HCT116 (cell line): ENCODE measurements around the gene EXOSC9. TPM values are rescaled to one million over a fixed set of nuclear protein-coding genes. Genes with fewer than 3 reads are reported as not detected.
A peak's percentile ranks its signal among the peaks of the same experiment; 100 is the strongest.

Source experiments
- ATAC-seq: fragments of 200-7000 bp; cut with Tn5 transposase; 2 replicates; pipeline ENCODE4 v1.9.1; 2020; ENCODE audit warnings: mild to moderate bottlenecking, moderate library complexity
- BruUV-seq: library from RNA; stranded (reverse); fragments of 400-500 nt; replicated peaks from 2 replicates; lab custom pipeline; 2021; lab: Mats Ljungman, UMichigan
- CTCF ChIA-PET: fragments of 300-600 bp; sonication (Branson Sonifier 250); formaldehyde crosslinking; loops from one replicate; lab custom pipeline; 2021; ENCODE audit warnings: antibody characterized with exemption; lab: Charles Lee
- POLR2A ChIA-PET: fragments of 300-600, 350-600 bp; sonication (Branson Sonifier 250); formaldehyde crosslinking; loops from one replicate; lab custom pipeline; 2021; ENCODE audit warnings: antibody characterized with exemption; lab: Charles Lee
- RAD21 ChIA-PET, 2 experiments: fragments of 300-600 bp; sonication (Branson Sonifier 250); formaldehyde crosslinking; loops; one replicate each; lab custom pipeline; 2023; ENCODE audit warnings: low total read pairs in 2 of 2; ENCODE audit not compliant: uncharacterized antibody in 2 of 2, unreplicated experiment in 2 of 2, low non-redundant PET in 1 of 2; lab: Charles Lee
- DNase-seq: peaks from one replicate; pipeline ENCODE4 v3.0.0-alpha.2; 2010; ENCODE audit warnings: low read depth, low spot score
- H2AFZ ChIP-seq: fragments of 200-600 bp; shearing (Covaris generic), sonication (generic); 2 replicates; pipeline ENCODE4 v1.6.1; 2017; ENCODE audit warnings: low read depth, mixed run types, mixed read lengths, antibody characterized with exemption, low read length; ENCODE audit not compliant: poor library complexity, severe bottlenecking
- H3K27ac ChIP-seq: 2 replicates; pipeline ENCODE4 v1.5.1; 2012; ENCODE audit warnings: low read depth, low read length
- H3K27me3 ChIP-seq: fragments of 200-600 bp; sonication (generic); 2 replicates; pipeline ENCODE4 v1.6.1; 2016; ENCODE audit warnings: mixed run types, low read length, mixed read lengths; ENCODE audit not compliant: insufficient read depth
- H3K36me3 ChIP-seq, 2 experiments: fragments of 200-500 bp in 1 of 2; fragments of 200-600 bp in 1 of 2; sonication (Bioruptor generic) in 1 of 2; sonication (generic) in 1 of 2; 2 replicates each; pipeline versions ENCODE4 v1.5.1 to v1.6.1; 2014 to 2016; ENCODE audit warnings: low read length in 2 of 2, inconsistent platforms in 1 of 2, mixed read lengths in 1 of 2, mixed run types in 1 of 2; ENCODE audit not compliant: insufficient read depth in 2 of 2, control insufficient read depth in 1 of 2
- H3K4me1 ChIP-seq, 2 experiments: fragments of 200-600 bp in 1 of 2; sonication (generic) in 1 of 2; 2 replicates each; pipeline versions ENCODE4 v1.5.1 to v1.6.1; 2012 to 2017; ENCODE audit warnings: low read length in 2 of 2, inconsistent platforms in 1 of 2, mild to moderate bottlenecking in 1 of 2, mixed read lengths in 1 of 2, mixed run types in 1 of 2, moderate library complexity in 1 of 2; ENCODE audit not compliant: insufficient read depth in 2 of 2, control insufficient read depth in 1 of 2
- H3K4me2 ChIP-seq: fragments of 200-600 bp; sonication (generic); 2 replicates; pipeline ENCODE4 v1.6.1; 2017; ENCODE audit warnings: mixed run types, low read length, mixed read lengths
- H3K4me3 ChIP-seq, 2 experiments: fragments of 200-600 bp in 1 of 2; sonication (generic) in 1 of 2; replicated peaks in 1 of 2; 2 replicates each; pipeline ENCODE4 v1.5.1; 2011 to 2016; ENCODE audit warnings: low read length in 2 of 2, control low read depth in 1 of 2, low read depth in 1 of 2, mild to moderate bottlenecking in 1 of 2, mixed read lengths in 1 of 2, mixed run types in 1 of 2
- H3K79me2 ChIP-seq: fragments of 200-600 bp; sonication (generic); 2 replicates; pipeline ENCODE4 v1.6.1; 2017; ENCODE audit warnings: mild to moderate bottlenecking, mixed run types, low read length, moderate library complexity, mixed read lengths; ENCODE audit not compliant: insufficient read depth
- H3K9ac ChIP-seq: fragments of 200-600 bp; sonication (generic); 2 replicates; pipeline ENCODE4 v1.6.1; 2016; ENCODE audit warnings: low read length, mixed read lengths
- H3K9me2 ChIP-seq: fragments of 200-600 bp; sonication (generic), shearing (Covaris generic); 2 replicates; pipeline ENCODE4 v1.6.1; 2017; ENCODE audit warnings: mixed run types, mild to moderate bottlenecking, moderate library complexity; ENCODE audit not compliant: insufficient read depth
- H3K9me3 ChIP-seq, 2 experiments: fragments of 200-500 bp in 1 of 2; fragments of 200-600 bp in 1 of 2; sonication (Bioruptor generic) in 1 of 2; sonication (generic) in 1 of 2; 2 replicates each; pipeline ENCODE4 v1.6.1; 2014 to 2017; ENCODE audit warnings: low read length in 2 of 2, mixed read lengths in 2 of 2, inconsistent platforms in 1 of 2, low read depth in 1 of 2, mild to moderate bottlenecking in 1 of 2, mixed run types in 1 of 2, moderate library complexity in 1 of 2; ENCODE audit not compliant: control insufficient read depth in 1 of 2, insufficient read depth in 1 of 2
- H4K20me1 ChIP-seq: fragments of 200-600 bp; sonication (generic), shearing (Covaris generic); 2 replicates; pipeline ENCODE4 v1.6.1; 2017; ENCODE audit warnings: mixed run types, mild to moderate bottlenecking, moderate library complexity; ENCODE audit not compliant: insufficient read depth
- ATF3 ChIP-seq: IDR thresholded peaks from 2 replicates; pipeline ENCODE4 v1.6.1; 2012
- EGR1 ChIP-seq: IDR thresholded peaks from 2 replicates; pipeline ENCODE4 v1.6.1; 2012; ENCODE audit warnings: low read depth
- ELF1 ChIP-seq: IDR thresholded peaks from 2 replicates; pipeline ENCODE4 v1.6.1; 2012; ENCODE audit warnings: low read depth, borderline replicate concordance
- FOSL1 ChIP-seq: IDR thresholded peaks from 2 replicates; pipeline ENCODE4 v1.6.1; 2012; ENCODE audit warnings: low read depth
- JUND ChIP-seq: IDR thresholded peaks from 2 replicates; pipeline ENCODE4 v1.6.1; 2012
- REST ChIP-seq: IDR thresholded peaks from 2 replicates; pipeline ENCODE4 v1.6.1; 2012; ENCODE audit warnings: low read depth
- SIN3A ChIP-seq: IDR thresholded peaks from 2 replicates; pipeline ENCODE4 v1.6.1; 2012; ENCODE audit warnings: low read depth
- SRF ChIP-seq: IDR thresholded peaks from 2 replicates; pipeline ENCODE4 v1.6.1; 2012; ENCODE audit warnings: low read depth
- ZFX ChIP-seq: fragments of 450-650 bp; IDR thresholded peaks from 2 replicates; pipeline ENCODE4 v1.6.1; 2017
- ZNF274 ChIP-seq: fragments of 200-500 bp; sonication (Bioruptor generic); IDR thresholded peaks from 2 replicates; pipeline ENCODE4 v1.6.1; 2014; ENCODE audit warnings: mild to moderate bottlenecking, low read depth, low read length, inconsistent platforms
- intact Hi-C: fragments of 100-400 bp; cut with micrococcal nuclease; formaldehyde crosslinking; loops from 2 replicates; pipeline ENCODE4 v1.10.0; 2022
- total RNA-seq: library from RNA; stranded (reverse); gene quantifications from one replicate; pipeline ENCODE4 v1.2.1, GENCODE V29; 2021; ENCODE audit not compliant: unreplicated experiment

The EXOSC9 gene
- total RNA-seq, 1 experiment from 2014 or later: 58.6 TPM

- Histone ChIP-seq H3K4me2 (peak overlapping the region; percentile 96), H3K9me2 (no peaks in the 10 kb centered on the region), H3K4me1 (peaks cover 3 to 11% of the 10 kb centered on the region in 2 experiments; a peak in 3 of 4 replicates), H3K4me3 (peak overlapping the region in 1 of 2 experiments; percentile 95; a peak in 1 of 4 replicates), H3K79me2 (peaks cover 39% of the 10 kb centered on the region), H3K27ac (no peak overlapping the region), H4K20me1 (no peaks in the 10 kb centered on the region), H3K27me3 (no peaks in the 10 kb centered on the region), H3K9me3 (no peaks in the 10 kb centered on the region), H2AFZ (no peak overlapping the region), H3K9ac (peak overlapping the region; percentile 92), H3K36me3 (peaks cover 11 to 23% of the 10 kb centered on the region in 2 experiments; a peak in 3 of 4 replicates)
- TF ChIP-seq ELF1 (no peak), FOSL1 (no peak), ZNF274 (no peak), ATF3 (no peak), SRF (no peak), REST (no peak), EGR1 (no peak), ZFX (no peak), JUND (no peak), SIN3A (no peak)
- ChIA-PET POLR2A (interaction anchor here (0.9 kb wide), 1 partner anchor 8 kb away, joined by 3 read pairs; no protein-coding TSS in a partner anchor), CTCF (no interaction called here), RAD21 (no interaction called here)
- ATAC-seq (no peak), DNase-seq (no peak)
- intact Hi-C loops: no loop called here
- BruUV-seq: no TSS peak
These were observed 1.1 kb upstream of the EXOSC9 start for GRCh38 chr4:121799867-121800501.
